MM.1S (cell line): Measurements from ENCODE around the gene TTC7B.

Source experiments
- DNase-seq: peaks from one replicate; pipeline ENCODE4 v3.0.0-alpha.2; 2015
- H2AFZ ChIP-seq: fragments of 300-600 bp; sonication (generic); 2 replicates; pipeline ENCODE4 v1.6.0; 2016; ENCODE audit warnings: antibody characterized with exemption, low read length
- H3F3A ChIP-seq: fragments of 300-600 bp; sonication (generic); 2 replicates; pipeline ENCODE4 v1.6.1; 2016; ENCODE audit warnings: mild to moderate bottlenecking, antibody characterized with exemption, low read length, moderate library complexity, mixed read lengths; ENCODE audit not compliant: insufficient read depth
- H3K27ac ChIP-seq: fragments of 300-600 bp; sonication (generic); 2 replicates; pipeline ENCODE4 v1.5.1; 2016; ENCODE audit warnings: mild to moderate bottlenecking, low read length
- H3K27me3 ChIP-seq: fragments of 300-600 bp; sonication (generic); replicated peaks from 2 replicates; pipeline ENCODE4 v1.6.0; 2016; ENCODE audit warnings: low read length; ENCODE audit not compliant: insufficient read depth
- H3K36me3 ChIP-seq: fragments of 300-600 bp; sonication (generic); replicated peaks from 2 replicates; pipeline ENCODE4 v1.6.1; 2016; ENCODE audit warnings: mild to moderate bottlenecking, low read length, mixed read lengths; ENCODE audit not compliant: insufficient read depth
- H3K4me1 ChIP-seq: fragments of 300-600 bp; sonication (generic); 2 replicates; pipeline ENCODE4 v1.6.1; 2016; ENCODE audit warnings: low read length, mixed read lengths
- H3K4me2 ChIP-seq: fragments of 300-600 bp; sonication (generic); 2 replicates; pipeline ENCODE4 v1.6.0; 2016; ENCODE audit warnings: low read depth, low read length
- H3K4me3 ChIP-seq: fragments of 300-600 bp; sonication (generic); 2 replicates; pipeline ENCODE4 v1.5.1; 2016; ENCODE audit warnings: low read length, mixed read lengths
- H3K79me2 ChIP-seq: fragments of 300-600 bp; sonication (generic); 2 replicates; pipeline ENCODE4 v1.6.1; 2016; ENCODE audit warnings: mixed run types, low read length, mixed read lengths
- H3K9ac ChIP-seq: fragments of 300-600 bp; sonication (generic); 2 replicates; pipeline ENCODE4 v1.6.1; 2016; ENCODE audit warnings: low read length, mixed read lengths
- H3K9me2 ChIP-seq: fragments of 300-600 bp; sonication (generic); replicated peaks from 2 replicates; pipeline ENCODE4 v1.6.1; 2016; ENCODE audit warnings: mild to moderate bottlenecking, low read length, mixed read lengths; ENCODE audit not compliant: insufficient read depth
- H3K9me3 ChIP-seq: fragments of 300-600 bp; sonication (generic); replicated peaks from 2 replicates; pipeline ENCODE4 v1.6.1; 2016; ENCODE audit warnings: mild to moderate bottlenecking, low read length, mixed read lengths; ENCODE audit not compliant: insufficient read depth
- H4K20me1 ChIP-seq: fragments of 300-600 bp; sonication (generic); 2 replicates; pipeline ENCODE4 v1.6.1; 2016; ENCODE audit warnings: mild to moderate bottlenecking, low read length, moderate library complexity, mixed read lengths; ENCODE audit not compliant: insufficient read depth
- CTCF ChIP-seq: fragments of 300-600 bp; sonication (generic); IDR thresholded peaks from 2 replicates; pipeline ENCODE4 v1.5.1; 2016; ENCODE audit warnings: antibody characterized with exemption, low read length, mixed read lengths
- EZH2 ChIP-seq: fragments of 300-600 bp; sonication (generic); optimal IDR thresholded peaks from 2 replicates; pipeline ENCODE3; 2017; ENCODE audit warnings: low read depth, mild to moderate bottlenecking, antibody characterized with exemption, low read length, mixed read lengths
- EZH2phosphoT487 ChIP-seq: fragments of 300-600 bp; sonication (generic); IDR thresholded peaks from 2 replicates; pipeline ENCODE4 v1.6.1; 2018; ENCODE audit warnings: antibody characterized with exemption, low read length

TTC7B gene

GRCh38 chr14:90642244-90642717 lies 173.9 kb downstream of the TTC7B start:
- no peaks in the 10 kb centered on the region for H4K20me1 ChIP-seq
- H3K4me2 ChIP-seq, result no peak overlapping the region
- H3K9me2 ChIP-seq, result no peaks in the 10 kb centered on the region
- H3K36me3 ChIP-seq, result no peaks in the 10 kb centered on the region
- no peak for TF ChIP-seq EZH2phosphoT487
- no peak for TF ChIP-seq CTCF
- no peak for TF ChIP-seq EZH2
- H3K4me1 ChIP-seq, result no peaks in the 10 kb centered on the region
- H3K9ac ChIP-seq, result no peak overlapping the region
- no peaks in the 10 kb centered on the region for H3K79me2 ChIP-seq
- no peak for DNase-seq
- H3K4me3 ChIP-seq, result no peak overlapping the region
- H3F3A ChIP-seq, result no peaks in the 10 kb centered on the region
- H2AFZ ChIP-seq, result no peak overlapping the region
- no peaks in the 10 kb centered on the region for H3K9me3 ChIP-seq
- no peak overlapping the region for H3K27ac ChIP-seq
- H3K27me3 ChIP-seq, result no peaks in the 10 kb centered on the region

GRCh38 chr14:90641615-90642243 lies 174.5 kb downstream of the TTC7B start:
- H3K4me2 ChIP-seq, result no peak overlapping the region
- H3K27ac ChIP-seq, result no peak overlapping the region
- H3F3A ChIP-seq, result no peaks in the 10 kb centered on the region
- no peak overlapping the region for H3K9ac ChIP-seq
- H3K9me2 ChIP-seq, result no peaks in the 10 kb centered on the region
- H3K27me3 ChIP-seq, result no peaks in the 10 kb centered on the region
- no peaks in the 10 kb centered on the region for H4K20me1 ChIP-seq
- no peaks in the 10 kb centered on the region for H3K79me2 ChIP-seq
- DNase-seq, result no peak
- no peak overlapping the region for H2AFZ ChIP-seq
- no peaks in the 10 kb centered on the region for H3K36me3 ChIP-seq
- no peaks in the 10 kb centered on the region for H3K4me1 ChIP-seq
- no peak for TF ChIP-seq EZH2
- H3K9me3 ChIP-seq, result no peaks in the 10 kb centered on the region
- no peak overlapping the region for H3K4me3 ChIP-seq

GRCh38 chr14:90641168-90641567 lies 175.1 kb downstream of the TTC7B start:
- Histone ChIP-seq H3K9me3 (no peaks in the 10 kb centered on the region), H2AFZ (no peak overlapping the region), H3K4me2 (no peak overlapping the region), H3K9ac (no peak overlapping the region), H3K27me3 (no peaks in the 10 kb centered on the region), H3K36me3 (no peaks in the 10 kb centered on the region), H3K4me3 (no peak overlapping the region), H3K9me2 (no peaks in the 10 kb centered on the region), H3K4me1 (no peaks in the 10 kb centered on the region), H3K79me2 (no peaks in the 10 kb centered on the region), H4K20me1 (no peaks in the 10 kb centered on the region), H3K27ac (no peak overlapping the region), H3F3A (no peaks in the 10 kb centered on the region)
- DNase-seq, result no peak
- TF ChIP-seq CTCF (no peak), EZH2phosphoT487 (no peak), EZH2 (no peak)

DNA sequence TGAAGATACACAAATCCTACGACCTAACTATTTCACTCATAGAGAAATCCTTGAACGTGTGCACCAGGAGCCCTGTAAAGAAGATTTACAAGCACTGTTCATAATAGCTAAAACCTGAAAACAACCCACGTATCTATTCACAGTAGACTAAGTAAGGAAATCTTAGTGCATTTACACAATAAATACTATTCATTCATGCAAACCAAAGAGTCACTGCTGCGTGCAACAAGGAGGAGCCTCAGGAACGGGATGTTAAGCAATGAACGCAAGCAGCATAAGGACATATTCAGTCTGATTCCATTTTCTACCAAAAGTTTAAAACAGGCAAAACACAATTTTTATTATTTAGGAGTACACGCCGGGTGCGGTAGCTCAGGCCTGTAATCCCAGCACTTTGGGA lies 176.6 kb downstream of the TTC7B start:
- Histone ChIP-seq H3K4me3 (no peak overlapping the region), H3K4me2 (no peak overlapping the region), H2AFZ (no peak overlapping the region), H3K4me1 (no peaks in the 10 kb centered on the region), H4K20me1 (no peaks in the 10 kb centered on the region), H3K9me2 (no peaks in the 10 kb centered on the region), H3K9me3 (no peaks in the 10 kb centered on the region), H3F3A (no peaks in the 10 kb centered on the region), H3K27me3 (no peaks in the 10 kb centered on the region), H3K36me3 (no peaks in the 10 kb centered on the region), H3K79me2 (no peaks in the 10 kb centered on the region), H3K9ac (no peak overlapping the region), H3K27ac (no peak overlapping the region)
- no peak for DNase-seq
- TF ChIP-seq EZH2, result no peak
- TF ChIP-seq CTCF, result no peak
